ENCODE data around the gene PRKCA.
"Not testable (repeated sequence)": the region's sequence is repeated elsewhere in the genome, so short reads cannot be mapped to it uniquely, and the experiment has no call there.

The PRKCA gene

GRCh38 chr17:66447159-66447558 is 144.7 kb downstream of the PRKCA start:
- DNase-seq = no peak

- DNase-seq = no peak
Measured at GRCh38 chr17:66448026-66448639, 145.7 kb downstream of the PRKCA start.

- no peak for DNase-seq
Measured at GRCh38 chr17:66449418-66449977, 147.1 kb downstream of the PRKCA start.

GRCh38 chr17:66450008-66450851 is 147.8 kb downstream of the PRKCA start:
- no peak for DNase-seq

- DNase-seq = no peak
Measured at GRCh38 chr17:66450852-66451158, 148.4 kb downstream of the PRKCA start.

- no peak for DNase-seq
Measured at GRCh38 chr17:66451188-66452149, 149.1 kb downstream of the PRKCA start.

GRCh38 chr17:66455060-66455459 is 152.6 kb downstream of the PRKCA start:
- no peak for DNase-seq

GRCh38 chr17:66457499-66457898 is 155.1 kb downstream of the PRKCA start:
- DNase-seq = not testable (repeated sequence)

GRCh38 chr17:66458782-66459181 is 156.4 kb downstream of the PRKCA start:
- no peak for DNase-seq

- DNase-seq = no peak
Measured at GRCh38 chr17:66459811-66460270, 157.4 kb downstream of the PRKCA start.

GRCh38 chr17:66460558-66460957 is 158.1 kb downstream of the PRKCA start:
- no peak for DNase-seq

- DNase-seq = no peak
Measured at GRCh38 chr17:66461343-66461995, 159.1 kb downstream of the PRKCA start.

- no peak for DNase-seq
Measured at GRCh38 chr17:66462010-66462409, 159.6 kb downstream of the PRKCA start.

GRCh38 chr17:66464921-66465320 is 162.5 kb downstream of the PRKCA start:
- no peak for DNase-seq

GRCh38 chr17:66465701-66466100 is 163.3 kb downstream of the PRKCA start:
- no peak for DNase-seq

- DNase-seq = no peak
Measured at GRCh38 chr17:66466106-66466820, 163.8 kb downstream of the PRKCA start.

- DNase-seq = no peak
Measured at GRCh38 chr17:66466840-66467367, 164.5 kb downstream of the PRKCA start.

- DNase-seq = no peak
Measured at GRCh38 chr17:66467766-66468165, 165.4 kb downstream of the PRKCA start.

- peak; percentile 34 for DNase-seq
Measured at GRCh38 chr17:66468241-66469087, 166.1 kb downstream of the PRKCA start.

- DNase-seq = no peak
Measured at GRCh38 chr17:66469088-66469442, 166.7 kb downstream of the PRKCA start.

- DNase-seq = no peak
Measured at GRCh38 chr17:66469461-66469860, 167.0 kb downstream of the PRKCA start.

All from OCI-M1 (cell line).